Measurements from ENCODE around the gene PLK3. TPM values are rescaled to one million over a fixed set of nuclear protein-coding genes. Genes with fewer than 3 reads are reported as not detected.

PLK3 gene
- total and polyA plus RNA-seq, 9 of the 15 experiments (the other 6 are each of a cell fraction or from before 2014, with no cell fraction given) = 0.52 to 22.7 (median 11.0) TPM

- H4K20me1 ChIP-seq (replicated peaks; ENCODE audit: control insufficient read depth, insufficient read depth, low read length) = no peaks in the 10 kb centered on the region
- peak overlapping the region; percentile 90 to 98 for H3K9ac ChIP-seq (ENCODE audit: insufficient read depth in 1 of 2, low read depth in 2 of 2, low read length in 2 of 2)
- in situ Hi-C loops (cut with MboI) (loop anchor here (5.0 kb wide), 1 partner anchor 87 kb away; the partner anchor contains the start of gene RNU5D-1), intact Hi-C loops (cut with micrococcal nuclease) (loop anchor here (1.0 to 5.0 kb wide), 5 partner anchors 12 to 98 kb away; partner anchors contain the start of genes DYNLT4, PLK3 and RPS8)
- H3K79me2 ChIP-seq (ENCODE audit: control insufficient read depth, insufficient read depth, low read length) = no peaks in the 10 kb centered on the region
- BruUV-seq (replicated peaks) = TSS peak; percentile 96
- H3K27me3 ChIP-seq (ENCODE audit: control insufficient read depth in 2 of 2, insufficient read depth in 2 of 2, low read length in 2 of 2) = no peaks in the 10 kb centered on the region
- ChIA-PET POLR2A (interaction anchor here (0.6 to 9.2 kb wide), 113 partner anchors 12 to 1791 kb away, joined by 3 to 594 read pairs (median 5); partner anchors contain the start of genes AKR1A1, BEST4, BTBD19 and CCDC163), CTCF (ENCODE audit: low intra/inter-chr PET ratio) (interaction anchor here (1.2 kb wide), 1 partner anchor 89 kb away, joined by 4 read pairs; the partner anchor contains the start of gene RNU5D-1)
- H2AFZ ChIP-seq (ENCODE audit: low read depth, low read length) = peak overlapping the region; percentile 98
- H3K27ac ChIP-seq (ENCODE audit: extremely low read depth, low read depth, low read length) = peak overlapping the region; percentile 100
- no peaks in the 10 kb centered on the region for H3K9me1 ChIP-seq (ENCODE audit: control insufficient read depth, insufficient read depth, low read length)
- H3K4me1 ChIP-seq (replicated peaks in 1 of 2; ENCODE audit: control insufficient read depth in 2 of 2, insufficient read depth in 2 of 2, low read length in 2 of 2) = peaks cover 13 to 28% of the 10 kb centered on the region in 2 experiments
- FAIRE-seq (peak; percentile 99), DNase-seq (ENCODE audit: extremely low read depth in 1 of 4, low spot score in 3 of 4) (peak; percentile 90 to 97 (median 93)), ATAC-seq (peak; percentile 96)
- H3K4me3 ChIP-seq = peak overlapping the region; percentile 36
- under 1% methylated on average over 33 of the region's 33 CpGs for WGBS (ENCODE audit: insufficient coverage, low coverage, missing lambda C conversion rate)
- peak overlapping the region; percentile 98 for H3K4me2 ChIP-seq (ENCODE audit: insufficient read depth, low read length)
- H3K9me3 ChIP-seq (replicated peaks; ENCODE audit: control insufficient read depth, insufficient read depth, low read depth, low read length) = no peaks in the 10 kb centered on the region; the same call in 1 of the 2 replicates
- H3K36me3 ChIP-seq (ENCODE audit: control insufficient read depth, insufficient read depth, low read length) = no peaks in the 10 kb centered on the region
- TF ChIP-seq SOX6 (IDR thresholded peaks at IDR 0.05) = peak; percentile 96
- peak; percentile 91 for TF ChIP-seq XRCC5 (IDR thresholded peaks at IDR 0.05; ENCODE audit: low read depth, low read length)
- peak; percentile 72 for TF ChIP-seq ZNF41 (CRISPR knock-in tag; conservative IDR thresholded peaks at IDR 0.05)
- TF ChIP-seq ZBTB11 (CRISPR knock-in tag; IDR thresholded peaks at IDR 0.05) = peak in 1 of 3 experiments; percentile 83; a peak in 2 of 6 replicates
- TF ChIP-seq NFRKB (IDR thresholded peaks at IDR 0.05; ENCODE audit: low read depth) = peak; percentile 75; the same call in 1 of the 2 replicates
- TF ChIP-seq CBX1 (IDR thresholded peaks at IDR 0.05; ENCODE audit: low read depth) = peak; percentile 100
- peak; percentile 66 for TF ChIP-seq JUND (IDR thresholded peaks at IDR 0.05; ENCODE audit: borderline replicate concordance, low read depth, low read length)
- TF ChIP-seq JUND (tag; IDR thresholded peaks at IDR 0.05; ENCODE audit: borderline replicate concordance, low read depth, low read length) = no peak; the same call in 2 of the 3 replicates
- TF ChIP-seq ZFP1 (CRISPR knock-in tag; IDR thresholded peaks at IDR 0.05) = no peak
- TF ChIP-seq KLF6 (CRISPR knock-in tag; IDR thresholded peaks at IDR 0.05; ENCODE audit: borderline replicate concordance) = peak; percentile 64; the same call in 1 of the 2 replicates
- TF ChIP-seq MED1 (CRISPR knock-in tag; IDR thresholded peaks at IDR 0.05; ENCODE audit: borderline replicate concordance) = no peak; the same call in 1 of the 2 replicates
- no peak for TF ChIP-seq DDX20 (tag; IDR thresholded peaks at IDR 0.05; ENCODE audit: low read depth)
- TF ChIP-seq ZBTB17 (CRISPR knock-in tag; IDR thresholded peaks at IDR 0.05) = peak; percentile 91
- TF ChIP-seq ZNF586 (CRISPR knock-in tag; conservative IDR thresholded peaks at IDR 0.05) = peak; percentile 85
- peak; percentile 68 for TF ChIP-seq TFAP4 (CRISPR knock-in tag; IDR thresholded peaks at IDR 0.05; ENCODE audit: borderline replicate concordance)
Measured at GRCh38 chr1:44819608-44820327, 19.6 kb downstream of the PLK3 start.
